Astrocyte (in vitro differentiated cells and primary cell): ENCODE data around the gene ATP1A1. TPM values are rescaled to one million over a fixed set of nuclear protein-coding genes. Genes with fewer than 3 reads are reported as not detected.

Experiments used
- DNase-seq: peaks from one replicate; pipeline ENCODE4 v3.0.0-alpha.2; 2010; ENCODE audit warnings: low read depth
- FAIRE-seq: peaks from 2 replicates; lab custom pipeline; 2011; peaks lifted over from hg19 to GRCh38; lab: Jason Lieb, UNC
- H2AFZ ChIP-seq: 2 replicates; pipeline ENCODE4 v1.6.0; 2012; ENCODE audit warnings: low read depth, low read length, inconsistent platforms
- H3K27ac ChIP-seq: 2 replicates; pipeline ENCODE4 v1.5.1; 2011; ENCODE audit warnings: low read depth, low read length, inconsistent platforms
- H3K27me3 ChIP-seq: 2 replicates; pipeline ENCODE4 v1.6.0; 2011; ENCODE audit warnings: low read length, inconsistent platforms; ENCODE audit not compliant: insufficient read depth
- H3K36me3 ChIP-seq: 2 replicates; pipeline ENCODE4 v1.5.1; 2011; ENCODE audit warnings: low read length, inconsistent platforms; ENCODE audit not compliant: insufficient read depth
- H3K4me1 ChIP-seq: 2 replicates; pipeline ENCODE4 v1.5.1; 2011; ENCODE audit warnings: low read length, inconsistent platforms; ENCODE audit not compliant: insufficient read depth
- H3K4me2 ChIP-seq: 2 replicates; pipeline ENCODE4 v1.6.0; 2012; ENCODE audit warnings: low read length, inconsistent platforms
- H3K4me3 ChIP-seq: 2 replicates; pipeline ENCODE4 v1.5.1; 2011; ENCODE audit warnings: low read depth, mild to moderate bottlenecking, low read length, inconsistent platforms; ENCODE audit not compliant: insufficient read depth
- H3K79me2 ChIP-seq: 2 replicates; pipeline ENCODE4 v1.6.0; 2012; ENCODE audit warnings: mild to moderate bottlenecking, low read length, inconsistent platforms; ENCODE audit not compliant: insufficient read depth
- H3K9ac ChIP-seq: 2 replicates; pipeline ENCODE4 v1.6.0; 2012; ENCODE audit warnings: mild to moderate bottlenecking, low read length, inconsistent platforms
- H3K9me3 ChIP-seq: 2 replicates; pipeline ENCODE4 v1.5.1; 2012; ENCODE audit warnings: low read depth, mild to moderate bottlenecking, low read length, inconsistent platforms; ENCODE audit not compliant: insufficient read depth
- H4K20me1 ChIP-seq: 2 replicates; pipeline ENCODE4 v1.6.0; 2012; ENCODE audit warnings: low read length, inconsistent platforms; ENCODE audit not compliant: insufficient read depth
- H3K27ac Mint-ChIP-seq: one replicate; pipeline ENCODE4 v1.8.0; 2021; ENCODE audit warnings: mild to moderate bottlenecking, mixed read lengths; ENCODE audit not compliant: unreplicated experiment
- H3K27me3 Mint-ChIP-seq: one replicate; pipeline ENCODE4 v1.8.0; 2021; ENCODE audit warnings: low read depth, mixed read lengths; ENCODE audit not compliant: unreplicated experiment
- H3K36me3 Mint-ChIP-seq: one replicate; pipeline ENCODE4 v1.8.0; 2021; ENCODE audit warnings: low read depth, mixed read lengths; ENCODE audit not compliant: unreplicated experiment
- H3K4me1 Mint-ChIP-seq: one replicate; pipeline ENCODE4 v1.8.0; 2021; ENCODE audit warnings: low read depth, mixed read lengths; ENCODE audit not compliant: unreplicated experiment
- H3K4me3 Mint-ChIP-seq: one replicate; pipeline ENCODE4 v1.8.0; 2021; ENCODE audit warnings: mild to moderate bottlenecking, moderate library complexity, mixed read lengths; ENCODE audit not compliant: unreplicated experiment
- H3K9me3 Mint-ChIP-seq: one replicate; pipeline ENCODE4 v1.8.0; 2021; ENCODE audit warnings: mild to moderate bottlenecking, mixed read lengths; ENCODE audit not compliant: unreplicated experiment
- CTCF ChIP-seq: IDR thresholded peaks from 2 replicates; pipeline ENCODE4 v1.5.1; 2011; ENCODE audit warnings: low read depth, mild to moderate bottlenecking, inconsistent platforms, low read length, moderate library complexity; ENCODE audit not compliant: insufficient read depth
- EZH2 ChIP-seq: IDR thresholded peaks from 2 replicates; pipeline ENCODE4 v1.6.1; 2012; ENCODE audit warnings: mild to moderate bottlenecking, low read length, inconsistent platforms; ENCODE audit not compliant: insufficient read depth
- total RNA-seq: library from RNA; stranded (reverse); gene quantifications from 2 replicates; pipeline ENCODE4 v1.2.1, GENCODE V29; 2021

The ATP1A1 gene
- total RNA-seq, 1 donor from 2014 or later: 317 TPM

GRCh38 chr1:116337398-116337797 lies 35.6 kb upstream of the ATP1A1 start:
- Mint-ChIP-seq H3K36me3 (no peaks in the 10 kb centered on the region), H3K4me1 (peaks cover 1% of the 10 kb centered on the region), H3K27ac (no peak overlapping the region), H3K27me3 (no peaks in the 10 kb centered on the region), H3K9me3 (no peaks in the 10 kb centered on the region), H3K4me3 (no peak overlapping the region)
- Histone ChIP-seq H3K27me3 (no peaks in the 10 kb centered on the region), H2AFZ (no peak overlapping the region), H3K4me2 (no peak overlapping the region), H3K9me3 (no peaks in the 10 kb centered on the region), H4K20me1 (no peaks in the 10 kb centered on the region), H3K9ac (no peak overlapping the region), H3K79me2 (no peaks in the 10 kb centered on the region), H3K27ac (no peak overlapping the region), H3K4me3 (no peak overlapping the region), H3K36me3 (no peaks in the 10 kb centered on the region), H3K4me1 (no peaks in the 10 kb centered on the region)
- FAIRE-seq (no peak), DNase-seq (no peak)
- TF ChIP-seq CTCF (no peak), EZH2 (no peak)

- Mint-ChIP-seq H3K9me3 (no peaks in the 10 kb centered on the region), H3K27me3 (peaks cover 3% of the 10 kb centered on the region), H3K27ac (no peak overlapping the region), H3K4me3 (no peak overlapping the region), H3K36me3 (no peaks in the 10 kb centered on the region), H3K4me1 (peaks cover 1% of the 10 kb centered on the region)
- Histone ChIP-seq H3K79me2 (no peaks in the 10 kb centered on the region), H3K9ac (no peak overlapping the region), H3K27ac (no peak overlapping the region), H3K27me3 (no peaks in the 10 kb centered on the region), H3K9me3 (no peaks in the 10 kb centered on the region), H4K20me1 (no peaks in the 10 kb centered on the region), H3K36me3 (no peaks in the 10 kb centered on the region), H2AFZ (no peak overlapping the region), H3K4me2 (no peak overlapping the region), H3K4me1 (no peaks in the 10 kb centered on the region), H3K4me3 (no peak overlapping the region)
- TF ChIP-seq EZH2: no peak
- TF ChIP-seq CTCF: no peak
- DNase-seq: no peak
- no peak for FAIRE-seq
Observed at GRCh38 chr1:116338400-116338799, 34.6 kb upstream of the ATP1A1 start.

GRCh38 chr1:116340506-116341231 lies 32.4 kb upstream of the ATP1A1 start:
- Mint-ChIP-seq H3K4me3 (no peak overlapping the region), H3K9me3 (no peaks in the 10 kb centered on the region), H3K4me1 (no peaks in the 10 kb centered on the region), H3K27me3 (peaks cover 5% of the 10 kb centered on the region), H3K27ac (no peak overlapping the region), H3K36me3 (no peaks in the 10 kb centered on the region)
- Histone ChIP-seq H3K4me3 (no peak overlapping the region), H3K36me3 (no peaks in the 10 kb centered on the region), H3K27me3 (peaks cover 2% of the 10 kb centered on the region), H3K4me2 (no peak overlapping the region), H3K79me2 (no peaks in the 10 kb centered on the region), H3K9me3 (no peaks in the 10 kb centered on the region), H3K9ac (no peak overlapping the region), H3K27ac (no peak overlapping the region), H3K4me1 (no peaks in the 10 kb centered on the region), H2AFZ (no peak overlapping the region), H4K20me1 (no peaks in the 10 kb centered on the region)
- no peak for FAIRE-seq
- TF ChIP-seq EZH2 (no peak), CTCF (no peak)
- DNase-seq: no peak
